ENCODE results near the gene C1orf21. TPM values are rescaled to one million over a fixed set of nuclear protein-coding genes. Genes with fewer than 3 reads are reported as not detected.

C1orf21 gene
- total RNA-seq, 1 donor from 2014 or later = 43.3 TPM

DNA sequence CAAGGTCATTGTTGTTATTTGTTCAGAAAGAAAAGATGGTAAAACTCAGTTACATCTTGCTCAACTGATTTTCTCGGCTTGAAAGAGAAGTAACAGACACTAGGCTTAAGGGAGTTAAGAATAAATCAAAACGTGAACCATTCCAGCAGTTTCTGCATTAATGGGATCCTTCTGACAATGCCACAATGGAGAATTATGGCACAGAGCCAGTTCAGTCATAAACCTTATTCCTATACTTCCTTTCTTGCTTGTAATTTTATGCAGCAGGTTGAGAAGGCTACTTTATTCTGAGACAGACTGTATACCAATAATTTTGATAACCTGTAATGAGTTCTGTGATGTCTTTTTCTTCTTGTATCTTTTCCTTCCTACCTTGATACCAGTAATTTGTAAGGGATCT is 167.0 kb downstream of the C1orf21 start:
- H3K4me1 Mint-ChIP-seq (ENCODE audit: low read depth, unreplicated experiment) = peaks cover 24% of the 10 kb centered on the region
- no peaks in the 10 kb centered on the region for H3K36me3 Mint-ChIP-seq (ENCODE audit: unreplicated experiment)
- TF ChIP-seq, protein P1, sequence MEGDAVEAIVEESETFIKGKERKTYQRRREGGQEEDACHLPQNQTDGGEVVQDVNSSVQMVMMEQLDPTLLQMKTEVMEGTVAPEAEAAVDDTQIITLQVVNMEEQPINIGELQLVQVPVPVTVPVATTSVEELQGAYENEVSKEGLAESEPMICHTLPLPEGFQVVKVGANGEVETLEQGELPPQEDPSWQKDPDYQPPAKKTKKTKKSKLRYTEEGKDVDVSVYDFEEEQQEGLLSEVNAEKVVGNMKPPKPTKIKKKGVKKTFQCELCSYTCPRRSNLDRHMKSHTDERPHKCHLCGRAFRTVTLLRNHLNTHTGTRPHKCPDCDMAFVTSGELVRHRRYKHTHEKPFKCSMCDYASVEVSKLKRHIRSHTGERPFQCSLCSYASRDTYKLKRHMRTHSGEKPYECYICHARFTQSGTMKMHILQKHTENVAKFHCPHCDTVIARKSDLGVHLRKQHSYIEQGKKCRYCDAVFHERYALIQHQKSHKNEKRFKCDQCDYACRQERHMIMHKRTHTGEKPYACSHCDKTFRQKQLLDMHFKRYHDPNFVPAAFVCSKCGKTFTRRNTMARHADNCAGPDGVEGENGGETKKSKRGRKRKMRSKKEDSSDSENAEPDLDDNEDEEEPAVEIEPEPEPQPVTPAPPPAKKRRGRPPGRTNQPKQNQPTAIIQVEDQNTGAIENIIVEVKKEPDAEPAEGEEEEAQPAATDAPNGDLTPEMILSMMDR (IDR thresholded peaks at IDR 0.05; ENCODE audit: partially characterized antibody, unreplicated experiment) = no peak
- H3K27ac Mint-ChIP-seq (ENCODE audit: unreplicated experiment) = no peak overlapping the region
- peaks cover 3% of the 10 kb centered on the region for H3K27me3 Mint-ChIP-seq (ENCODE audit: unreplicated experiment)
- H3K4me3 Mint-ChIP-seq (ENCODE audit: unreplicated experiment) = no peak overlapping the region
- DNase-seq = no peak
- H3K9me3 Mint-ChIP-seq (ENCODE audit: unreplicated experiment) = peaks cover 5% of the 10 kb centered on the region

DNA sequence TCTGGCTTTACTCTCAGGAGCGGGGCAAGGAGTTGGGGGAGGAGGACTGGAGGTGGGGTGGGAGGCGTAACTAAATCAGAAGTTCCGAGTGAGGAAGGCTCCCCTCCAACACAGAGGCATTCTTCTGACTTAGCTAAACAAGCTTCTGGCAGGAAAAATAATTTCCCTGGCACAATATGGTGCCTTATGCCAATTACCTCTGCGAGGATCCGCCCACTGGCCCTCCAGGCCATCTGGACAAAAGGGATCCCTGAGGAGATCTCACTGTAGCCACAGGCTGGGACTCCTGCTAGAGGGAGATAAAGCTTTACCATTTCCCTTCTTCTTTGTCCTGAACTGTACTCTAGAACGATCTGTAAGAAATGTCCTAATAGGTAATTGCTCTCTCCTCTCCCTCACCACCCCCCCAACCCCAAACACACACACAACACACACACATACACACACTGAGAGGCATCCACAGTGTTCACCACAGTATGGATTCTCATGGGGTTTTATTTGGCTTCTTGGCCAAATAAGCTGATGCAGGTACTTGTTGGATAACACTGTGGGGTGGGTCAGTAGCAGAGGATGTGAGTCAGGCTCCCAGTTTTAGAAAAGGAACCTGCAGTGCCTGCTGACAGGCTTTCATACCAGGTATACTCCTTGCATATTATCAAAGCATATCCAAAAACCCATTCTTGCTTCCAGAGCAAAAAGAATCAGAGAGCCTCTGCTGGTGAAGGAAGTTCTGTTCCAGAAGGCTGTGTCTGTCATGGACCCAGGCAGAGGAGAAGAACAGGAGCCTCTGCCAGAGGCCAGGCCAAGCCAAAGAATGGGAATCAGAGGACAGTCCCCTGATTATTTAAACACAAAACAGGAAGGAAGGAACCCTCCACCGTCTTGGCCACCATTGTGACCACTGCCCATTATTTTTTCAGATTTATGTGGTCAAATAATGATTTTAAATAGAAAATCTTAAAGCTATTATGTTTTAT is 169.1 kb downstream of the C1orf21 start:
- Mint-ChIP-seq H3K36me3 (ENCODE audit: unreplicated experiment) (no peaks in the 10 kb centered on the region), H3K4me1 (ENCODE audit: low read depth, unreplicated experiment) (peaks cover 24% of the 10 kb centered on the region), H3K27ac (ENCODE audit: unreplicated experiment) (peak overlapping the region; percentile 92), H3K27me3 (ENCODE audit: unreplicated experiment) (peaks cover 3% of the 10 kb centered on the region), H3K4me3 (ENCODE audit: unreplicated experiment) (peak overlapping the region; percentile 52), H3K9me3 (ENCODE audit: unreplicated experiment) (peaks cover 5% of the 10 kb centered on the region)
- peak; percentile 58 for DNase-seq
- TF ChIP-seq, protein P1 (IDR thresholded peaks at IDR 0.05; ENCODE audit: partially characterized antibody, unreplicated experiment) = no peak

DNA sequence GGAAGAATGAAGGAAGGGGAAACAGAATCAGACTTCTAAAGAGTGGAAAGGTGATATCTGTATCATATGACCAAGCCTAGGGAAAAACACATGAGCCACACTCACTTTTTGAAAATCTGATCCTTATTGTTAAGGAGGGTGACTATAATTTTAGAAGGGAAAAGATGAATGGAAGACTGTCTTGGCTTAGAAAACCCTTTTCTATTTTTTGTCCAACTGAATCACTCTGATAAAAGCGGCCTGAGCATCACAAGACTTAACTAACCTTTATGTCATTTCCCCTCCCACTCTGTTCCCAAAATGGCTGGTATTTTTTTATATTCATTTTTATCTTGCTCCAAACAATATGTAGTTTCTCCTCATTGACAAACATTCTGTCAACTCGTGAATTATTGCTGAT is 169.8 kb downstream of the C1orf21 start:
- no peak overlapping the region for H3K4me3 Mint-ChIP-seq (ENCODE audit: unreplicated experiment)
- peak overlapping the region; percentile 92 for H3K27ac Mint-ChIP-seq (ENCODE audit: unreplicated experiment)
- TF ChIP-seq, protein P1 (IDR thresholded peaks at IDR 0.05; ENCODE audit: partially characterized antibody, unreplicated experiment) = no peak
- peaks cover 3% of the 10 kb centered on the region for H3K27me3 Mint-ChIP-seq (ENCODE audit: unreplicated experiment)
- H3K4me1 Mint-ChIP-seq (ENCODE audit: low read depth, unreplicated experiment) = peaks cover 24% of the 10 kb centered on the region
- no peaks in the 10 kb centered on the region for H3K36me3 Mint-ChIP-seq (ENCODE audit: unreplicated experiment)
- H3K9me3 Mint-ChIP-seq (ENCODE audit: unreplicated experiment) = peaks cover 5% of the 10 kb centered on the region
- DNase-seq = no peak

DNA sequence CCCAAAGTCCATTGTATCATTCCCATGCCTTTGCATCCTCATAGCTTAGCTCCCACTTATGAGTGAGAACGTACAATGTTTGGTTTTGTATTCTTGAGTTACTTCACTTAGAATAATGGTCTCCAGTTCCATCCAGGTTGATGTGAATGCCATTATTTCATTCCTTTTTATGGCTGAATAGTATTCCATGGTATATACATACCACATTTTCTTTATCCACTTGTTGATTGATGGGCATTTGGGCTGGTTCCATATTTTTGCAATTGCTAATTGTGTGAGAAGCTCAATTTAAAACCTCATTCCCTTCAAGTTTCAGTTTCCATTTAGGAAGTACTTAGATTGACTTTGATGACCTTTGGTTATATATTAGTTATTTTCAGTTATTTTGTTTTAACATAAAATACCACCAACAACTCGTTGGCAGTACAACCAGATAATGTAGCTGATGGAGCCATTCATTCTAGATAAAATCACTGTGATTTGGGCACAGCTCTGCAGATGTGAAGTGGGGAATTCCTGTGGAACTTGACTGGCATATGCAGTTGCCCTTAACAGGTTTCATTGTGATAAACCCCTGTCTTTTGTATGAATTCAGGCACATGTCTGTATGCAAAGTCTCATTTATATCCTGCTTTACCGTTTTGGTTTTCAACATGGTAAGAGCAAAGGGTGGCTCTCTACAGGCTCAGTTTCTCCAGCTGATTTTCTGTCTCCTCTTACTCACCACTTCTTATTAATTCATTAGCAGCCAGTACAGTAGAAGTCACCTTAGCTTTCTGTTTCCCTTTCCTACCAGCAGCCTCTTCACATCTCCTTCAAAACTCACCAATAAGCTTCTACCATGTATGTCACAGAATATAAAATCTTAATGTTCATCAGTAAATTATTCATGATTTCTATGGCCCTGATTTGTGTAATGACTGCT is 170.9 kb downstream of the C1orf21 start:
- H3K36me3 Mint-ChIP-seq (ENCODE audit: unreplicated experiment) = no peaks in the 10 kb centered on the region
- peaks cover 3% of the 10 kb centered on the region for H3K27me3 Mint-ChIP-seq (ENCODE audit: unreplicated experiment)
- H3K4me3 Mint-ChIP-seq (ENCODE audit: unreplicated experiment) = no peak overlapping the region
- DNase-seq = no peak
- no peak overlapping the region for H3K27ac Mint-ChIP-seq (ENCODE audit: unreplicated experiment)
- peaks cover 5% of the 10 kb centered on the region for H3K9me3 Mint-ChIP-seq (ENCODE audit: unreplicated experiment)
- TF ChIP-seq, protein P1 (IDR thresholded peaks at IDR 0.05; ENCODE audit: partially characterized antibody, unreplicated experiment) = no peak
- peaks cover 30% of the 10 kb centered on the region for H3K4me1 Mint-ChIP-seq (ENCODE audit: low read depth, unreplicated experiment)

Measured in glutamatergic neuron (in vitro differentiated cells).